Stimulated activated CD4-positive, alpha-beta T cell treated with anti-CD3 and anti-CD28 coated beads, Interleukin-12 subunit alpha, Interleukin-12 subunit beta, amount 100 ng/mL, for 48 hours (primary cell): Measurements from ENCODE around the gene TMEM114.

ENCODE experiments used
- DNase-seq, 3 donors: peaks; one replicate each; pipeline ENCODE4 v3.0.0-alpha.2; 2020; ENCODE audit warnings: low read depth in 2 of 3, low spot score in 1 of 3

The TMEM114 gene

GRCh38 chr16:8589900-8590688, at the start of gene TMEM114:
TSS of gene TMEM114 (minus strand) at chr16:8590511. CDS start at chr16:8589838, 673 bp downstream.
- DNase-seq: no peak

GRCh38 chr16:8639694-8640093, 49.4 kb upstream of the TMEM114 start:
- DNase-seq: no peak

- DNase-seq: no peak
These were observed 44.9 kb upstream of the TMEM114 start for GRCh38 chr16:8634991-8635736.

GRCh38 chr16:8632675-8633182, 42.4 kb upstream of the TMEM114 start:
- no peak for DNase-seq

- no peak for DNase-seq
These were observed 41.6 kb upstream of the TMEM114 start for GRCh38 chr16:8631818-8632465.

- no peak for DNase-seq
These were observed 41.1 kb upstream of the TMEM114 start for GRCh38 chr16:8631373-8631772.

GRCh38 chr16:8630255-8630953, 40.1 kb upstream of the TMEM114 start:
- no peak for DNase-seq

GRCh38 chr16:8628981-8629725, 38.8 kb upstream of the TMEM114 start:
- DNase-seq: no peak

GRCh38 chr16:8627456-8627855, 37.1 kb upstream of the TMEM114 start:
- DNase-seq: no peak

GRCh38 chr16:8626946-8627345, 36.6 kb upstream of the TMEM114 start:
- DNase-seq: no peak

GRCh38 chr16:8625491-8626087, 35.3 kb upstream of the TMEM114 start:
- DNase-seq: no peak

GRCh38 chr16:8623634-8624033, 33.3 kb upstream of the TMEM114 start:
- DNase-seq: no peak

- no peak for DNase-seq
These were observed 32.0 kb upstream of the TMEM114 start for GRCh38 chr16:8622315-8622656.

- DNase-seq: peak; percentile 85 to 90 (median 86)
These were observed 31.4 kb upstream of the TMEM114 start, which contains the start of gene METTL22 for GRCh38 chr16:8621572-8622314. TSS of gene METTL22 (plus strand) at chr16:8621698. CDS start at chr16:8625666, 3,968 bp downstream.

- no peak for DNase-seq
These were observed 30.9 kb upstream of the TMEM114 start for GRCh38 chr16:8621222-8621571.

GRCh38 chr16:8620535-8620934, 30.2 kb upstream of the TMEM114 start:
- DNase-seq: no peak

- no peak for DNase-seq
These were observed 29.5 kb upstream of the TMEM114 start for GRCh38 chr16:8619671-8620370.

- DNase-seq: no peak
These were observed 24.2 kb upstream of the TMEM114 start for GRCh38 chr16:8614435-8615029.
